Effector CD4-positive, alpha-beta T cell (primary cell): Measurements from ENCODE around the gene NDUFAF8.
"Not testable (repeated sequence)": the region's sequence is repeated elsewhere in the genome, so short reads cannot be mapped to it uniquely, and the experiment has no call there.

Experiments used
- DNase-seq: peaks from one replicate; pipeline ENCODE4 v3.0.0-alpha.2; 2020

The NDUFAF8 gene

GRCh38 chr17:81223762-81224130, 15.4 kb upstream of the NDUFAF8 start:
- no peak for DNase-seq

- not testable (repeated sequence) for DNase-seq
These were observed 11.5 kb upstream of the NDUFAF8 start for GRCh38 chr17:81227630-81228029.

GRCh38 chr17:81228420-81228819, 10.7 kb upstream of the NDUFAF8 start:
- no peak for DNase-seq

- no peak for DNase-seq
These were observed 10.1 kb upstream of the NDUFAF8 start for GRCh38 chr17:81228834-81229665.

GRCh38 chr17:81229666-81229920, 9.5 kb upstream of the NDUFAF8 start:
- no peak for DNase-seq

- DNase-seq = no peak
These were observed 8.9 kb upstream of the NDUFAF8 start for GRCh38 chr17:81230043-81230820.

- no peak for DNase-seq
These were observed 7.9 kb upstream of the NDUFAF8 start for GRCh38 chr17:81231121-81231645.

GRCh38 chr17:81231766-81232581, 7.1 kb upstream of the NDUFAF8 start:
- no peak for DNase-seq

GRCh38 chr17:81232616-81233241, 6.4 kb upstream of the NDUFAF8 start:
- DNase-seq = no peak

GRCh38 chr17:81233316-81233715, 5.8 kb upstream of the NDUFAF8 start:
- DNase-seq = no peak

- DNase-seq = no peak
These were observed 5.2 kb upstream of the NDUFAF8 start for GRCh38 chr17:81233811-81234505.

GRCh38 chr17:81234506-81234855, 4.6 kb upstream of the NDUFAF8 start:
- no peak for DNase-seq

- no peak for DNase-seq
These were observed 3.9 kb upstream of the NDUFAF8 start for GRCh38 chr17:81234940-81235821.

- DNase-seq = no peak
These were observed 3.0 kb upstream of the NDUFAF8 start for GRCh38 chr17:81235822-81236740.

GRCh38 chr17:81236784-81237183, 2.3 kb upstream of the NDUFAF8 start:
- DNase-seq = no peak

- no peak for DNase-seq
These were observed 1.3 kb upstream of the NDUFAF8 start for GRCh38 chr17:81237591-81238489.

- DNase-seq = no peak
These were observed 666 bp upstream of the NDUFAF8 start for GRCh38 chr17:81238490-81238814.

GRCh38 chr17:81239714-81240555, 817 bp downstream of the NDUFAF8 start:
- no peak for DNase-seq
